ENCODE data around the gene MRGPRD.
"Not testable (repeated sequence)": the region's sequence is repeated elsewhere in the genome, so short reads cannot be mapped to it uniquely, and the experiment has no call there.

MRGPRD gene

DNA sequence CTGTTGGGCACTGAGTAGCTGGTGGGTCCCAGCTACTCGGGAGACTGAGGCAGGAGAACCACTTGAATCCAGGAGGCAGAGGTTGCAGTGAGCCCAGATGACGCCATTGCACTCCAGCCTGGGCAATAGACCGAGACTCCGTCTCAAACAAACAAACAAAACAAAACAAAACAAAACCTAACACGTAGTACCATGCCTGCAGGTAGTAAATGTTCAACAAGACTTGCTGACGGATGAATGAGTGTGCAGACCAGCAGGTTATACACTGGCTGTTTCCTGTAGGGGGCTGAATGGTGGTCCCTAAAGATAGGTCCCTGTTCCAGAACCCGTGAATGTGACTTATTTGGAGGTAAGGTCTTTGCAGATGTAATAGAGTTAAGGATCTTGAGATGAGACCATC, 12.8 kb upstream of the MRGPRD start:
- no peak for DNase-seq (ENCODE audit: low read depth)

DNA sequence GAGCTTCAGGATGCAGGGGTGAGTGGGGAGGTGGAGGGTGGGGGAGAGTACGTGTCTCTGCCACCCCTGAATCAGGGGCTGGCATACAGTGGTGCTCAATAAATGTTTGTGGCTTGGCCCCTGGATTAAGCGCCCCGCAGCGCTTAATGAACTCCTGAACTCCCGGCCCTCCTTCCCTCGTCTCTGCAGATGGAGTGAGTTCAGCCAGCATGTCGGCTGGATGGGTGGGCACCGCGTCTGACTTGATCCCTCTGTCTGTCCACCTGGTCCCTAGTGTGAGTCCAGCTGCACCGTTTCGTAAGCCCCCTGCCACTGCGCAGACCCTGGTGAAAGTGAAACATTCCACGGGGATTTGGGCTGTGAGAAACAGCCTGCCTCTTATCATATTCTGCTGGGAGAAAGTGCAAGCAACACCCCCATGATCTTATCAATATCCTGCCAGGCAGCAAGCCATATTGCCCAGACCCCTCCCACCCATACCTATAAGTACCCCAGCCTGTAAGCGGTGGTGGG, 12.0 kb upstream of the MRGPRD start:
- no peak for DNase-seq (ENCODE audit: low read depth)

GRCh38 chr11:68990995-68991780, 10.4 kb upstream of the MRGPRD start:
- no peak for DNase-seq (ENCODE audit: low read depth)

- DNase-seq (ENCODE audit: low read depth): no peak
Measured at GRCh38 chr11:68989936-68990606, 9.3 kb upstream of the MRGPRD start.

DNA sequence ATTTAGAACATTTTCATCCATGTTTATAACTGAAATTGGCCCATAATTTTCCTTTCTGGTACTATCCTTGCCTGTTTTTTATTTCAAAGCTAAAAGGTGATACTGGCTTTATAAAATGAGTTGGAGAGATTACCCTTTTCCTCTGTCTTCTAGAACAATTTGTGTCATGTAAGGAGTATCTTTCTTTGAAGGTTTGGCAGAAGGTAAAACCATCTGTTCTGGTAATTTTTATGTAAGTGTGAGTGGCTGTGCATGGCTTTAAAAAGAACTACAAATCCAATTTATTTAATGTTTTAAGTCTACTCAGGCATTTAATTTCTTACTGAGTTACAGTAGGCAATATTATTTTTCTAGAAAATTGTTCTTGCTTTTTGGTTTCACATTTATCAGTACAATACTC, 7.7 kb upstream of the MRGPRD start:
- DNase-seq (ENCODE audit: low read depth): no peak

GRCh38 chr11:68987211-68987610, 6.4 kb upstream of the MRGPRD start:
- DNase-seq (ENCODE audit: low read depth): peak; percentile 67

DNA sequence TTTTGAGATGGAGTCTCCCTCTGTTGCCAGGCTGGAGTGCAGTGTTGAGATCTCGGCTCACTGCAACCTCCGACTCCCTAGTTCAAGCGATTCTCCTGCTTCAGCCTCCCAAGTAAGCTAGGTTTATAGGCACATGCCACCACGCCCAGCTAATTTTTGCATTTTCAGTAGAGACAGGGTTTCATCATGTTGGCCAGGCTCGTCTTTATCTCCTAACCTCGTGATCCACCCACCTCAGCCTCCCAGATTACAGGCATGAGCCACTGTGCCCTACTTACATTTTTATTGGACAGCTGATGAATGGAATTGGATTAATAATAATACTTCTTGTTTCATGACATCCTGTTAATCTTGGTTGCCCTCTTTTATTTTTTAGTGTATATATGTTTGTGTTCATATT, 3.0 kb upstream of the MRGPRD start:
- DNase-seq (ENCODE audit: low read depth): no peak

DNA sequence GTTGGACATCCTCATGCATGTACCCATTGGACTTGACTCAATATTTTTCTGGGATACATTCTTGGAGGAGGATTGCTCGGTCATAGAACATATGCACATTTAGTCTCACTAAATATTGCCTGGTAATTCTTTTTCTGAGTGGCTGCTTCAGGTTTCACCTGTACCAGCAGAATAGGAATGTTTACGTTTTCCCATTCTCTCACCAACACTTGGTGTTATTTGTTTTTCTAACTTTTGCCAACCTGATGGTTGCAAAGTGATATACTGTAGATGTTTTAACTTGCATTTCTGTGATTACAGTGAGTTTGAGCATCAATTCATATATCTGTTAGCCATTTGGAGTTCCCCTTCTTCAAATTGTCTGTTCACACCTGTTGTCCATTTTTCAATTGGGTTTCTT, 1.3 kb upstream of the MRGPRD start:
- no peak for DNase-seq (ENCODE audit: low read depth)

DNA sequence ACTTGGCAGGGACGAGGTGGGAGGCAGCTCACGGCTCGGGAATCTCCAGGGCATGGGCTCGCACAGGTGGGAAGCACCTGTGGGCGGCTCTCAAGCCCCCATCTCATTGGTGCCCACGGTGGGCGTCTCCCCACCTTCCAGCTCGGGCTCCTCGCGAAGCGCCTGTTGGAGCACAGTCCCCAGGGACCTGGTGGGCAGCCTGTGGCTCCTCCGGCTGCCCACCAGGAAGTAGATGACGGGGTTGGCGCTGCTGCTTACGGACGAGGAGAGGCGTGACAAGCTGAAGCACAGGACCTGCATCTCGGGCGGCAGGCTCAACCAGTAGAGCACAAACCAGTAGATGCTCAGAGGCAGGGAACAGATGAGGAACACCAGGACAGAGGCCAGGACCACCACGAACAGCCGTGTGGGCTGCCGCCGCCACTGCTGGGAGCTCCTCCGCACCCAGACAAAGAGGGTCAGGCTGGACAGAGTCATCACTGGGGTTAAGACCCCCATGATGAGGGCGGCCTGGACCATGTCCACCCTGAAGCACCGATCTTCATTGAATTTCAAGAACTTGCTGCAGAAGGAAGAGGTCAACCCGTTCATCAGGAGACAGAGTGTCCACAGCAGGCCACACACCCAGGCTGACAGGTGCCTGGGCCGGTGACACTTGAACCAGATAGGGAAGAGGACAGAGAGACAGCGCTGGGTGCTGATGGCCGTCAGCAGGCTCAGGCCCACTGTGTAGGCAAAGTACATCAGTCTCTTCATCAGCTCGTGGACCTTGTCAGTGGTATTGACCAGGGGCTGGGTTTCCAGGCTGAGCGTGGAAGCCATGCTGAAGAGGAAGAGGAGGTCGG, 633 bp downstream of the MRGPRD start:
- no peak for DNase-seq (ENCODE audit: low read depth)

DNA sequence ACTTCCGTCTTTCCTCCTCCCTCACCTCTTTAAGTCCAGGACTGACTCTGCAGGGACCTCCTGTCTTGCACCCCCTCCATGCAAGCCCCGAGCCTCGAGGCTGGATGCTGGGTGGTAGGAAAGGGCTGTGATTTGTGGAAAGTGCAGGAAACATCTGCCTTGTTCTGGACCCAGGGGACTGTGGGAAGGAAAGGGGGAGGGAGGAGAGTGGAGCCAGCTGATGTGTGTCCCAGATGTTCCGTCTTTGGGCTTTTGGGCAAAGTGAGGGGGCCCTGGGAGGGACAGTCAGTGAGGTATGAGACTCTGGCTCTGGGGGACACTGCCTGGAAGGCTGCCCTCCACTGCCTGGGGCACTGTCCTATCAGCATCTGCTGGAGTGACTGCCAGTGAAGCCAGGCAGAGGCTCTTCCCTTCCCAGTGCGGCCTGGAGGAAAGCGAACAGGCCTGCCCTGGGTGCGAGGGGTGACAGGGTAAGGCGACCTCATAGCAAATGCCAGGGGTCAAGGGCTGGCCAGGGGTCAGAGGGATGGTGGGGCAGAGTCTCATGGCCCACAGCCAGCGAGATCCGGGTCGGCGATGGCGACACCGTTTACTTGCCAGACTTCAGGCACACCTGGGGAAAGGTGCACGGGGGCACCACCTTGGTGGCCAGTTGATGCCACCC, 1.7 kb downstream of the MRGPRD start:
- DNase-seq (ENCODE audit: low read depth): no peak

GRCh38 chr11:68978626-68978930, 2.2 kb downstream of the MRGPRD start:
- DNase-seq (ENCODE audit: low read depth): no peak

DNA sequence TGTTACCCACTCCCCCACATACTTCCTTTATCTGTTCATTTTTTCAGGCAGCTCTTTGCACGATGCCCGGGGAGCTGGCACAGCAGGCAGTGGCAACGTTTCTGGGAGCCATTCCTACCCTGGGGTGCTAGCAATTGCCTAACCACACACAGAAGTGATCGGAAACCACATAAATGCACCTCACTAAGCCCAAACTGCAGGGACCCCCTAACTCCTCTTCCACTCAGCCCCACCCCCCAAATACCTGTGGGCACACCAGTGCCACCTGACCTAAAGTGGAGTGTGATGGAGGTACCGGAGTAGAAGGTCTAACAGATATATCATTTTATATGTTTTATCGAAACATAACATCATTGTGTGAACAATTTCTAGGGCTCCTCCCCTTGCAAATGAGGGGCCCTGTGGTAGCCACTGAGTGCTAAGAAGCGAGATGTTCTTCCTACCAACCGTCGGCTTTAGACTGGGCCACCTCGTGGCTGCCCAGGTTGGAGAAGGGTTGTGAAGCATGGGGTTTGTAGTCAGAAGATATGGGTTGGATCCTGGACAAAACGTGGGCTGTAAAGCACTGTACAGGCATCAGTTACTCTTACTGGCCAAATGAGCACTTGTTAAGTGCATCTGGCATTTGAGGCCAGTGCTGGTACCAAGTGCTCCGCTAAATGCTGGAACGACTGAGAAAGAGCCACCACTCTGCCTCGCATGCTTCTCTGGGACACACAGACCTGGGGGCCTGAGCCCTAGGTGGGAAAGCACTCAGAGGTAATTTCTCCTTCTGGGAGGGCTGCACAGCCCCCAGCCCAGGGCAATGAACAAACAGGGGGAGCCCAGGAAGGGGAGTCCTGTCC, 2.8 kb downstream of the MRGPRD start:
- no peak for DNase-seq (ENCODE audit: low read depth)

GRCh38 chr11:68976563-68976962, 4.2 kb downstream of the MRGPRD start:
- DNase-seq (ENCODE audit: low read depth): no peak

GRCh38 chr11:68976095-68976494, 4.7 kb downstream of the MRGPRD start:
- DNase-seq (ENCODE audit: low read depth): no peak

GRCh38 chr11:68974421-68975194, 6.2 kb downstream of the MRGPRD start:
- no peak for DNase-seq (ENCODE audit: low read depth)

DNA sequence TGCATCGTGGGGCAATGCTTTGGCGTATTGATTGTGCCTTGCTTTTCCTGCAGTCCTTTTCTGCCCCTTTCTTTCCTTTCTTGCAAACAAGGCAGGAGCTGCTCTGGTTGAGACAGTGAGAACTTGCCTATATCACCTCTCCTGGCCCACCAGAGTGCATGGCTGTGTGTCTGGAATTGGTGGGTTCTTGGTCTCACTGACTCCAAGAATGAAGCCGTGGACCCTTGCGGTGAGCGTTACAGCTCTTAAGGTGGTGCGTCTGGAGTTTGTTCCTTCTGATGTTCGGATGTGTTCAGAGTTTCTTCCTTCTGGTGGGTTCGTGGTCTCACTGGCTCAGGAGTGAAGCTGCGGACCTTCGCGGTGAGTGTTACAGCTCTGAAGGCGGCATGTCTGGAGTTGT, 7.1 kb downstream of the MRGPRD start:
- DNase-seq (ENCODE audit: low read depth): not testable (repeated sequence)

DNA sequence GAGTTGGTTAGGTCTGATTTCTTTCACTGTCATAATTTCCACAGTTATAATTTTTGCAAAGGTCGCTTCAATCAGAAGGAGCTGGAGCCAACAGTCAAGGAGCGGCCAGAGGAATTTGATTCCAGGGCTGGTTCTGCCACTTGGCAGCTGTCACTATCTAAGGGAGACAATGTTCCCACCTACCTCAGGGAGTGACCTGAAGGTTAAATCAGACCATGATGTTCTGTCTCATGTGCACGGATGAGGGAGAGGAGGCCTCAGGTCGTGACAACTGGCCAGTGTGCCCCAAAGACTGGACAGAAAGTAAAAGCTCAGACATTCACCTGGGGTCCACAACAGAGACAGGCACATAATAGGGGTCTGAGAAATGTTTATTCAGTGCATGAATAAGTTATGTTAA, 7.6 kb downstream of the MRGPRD start:
- no peak for DNase-seq (ENCODE audit: low read depth)

GRCh38 chr11:68970921-68971636, 9.7 kb downstream of the MRGPRD start:
- no peak for DNase-seq (ENCODE audit: low read depth)

GRCh38 chr11:68969386-68969785, 11.4 kb downstream of the MRGPRD start:
- no peak for DNase-seq (ENCODE audit: low read depth)

All from stromal cell of bone marrow (primary cell).